ENCODE measurements around the gene SLC26A6. TPM values are rescaled to one million over a fixed set of nuclear protein-coding genes. Genes with fewer than 3 reads are reported as not detected.
A peak's percentile ranks its signal among the peaks of the same experiment; 100 is the strongest.

SLC26A6 gene
- polyA plus RNA-seq, 1 of the 3 experiments (the other 2 are of a cell fraction): 31.9 TPM

- Histone ChIP-seq H3F3A (replicated peaks; ENCODE audit: insufficient read depth) (no peaks in the 10 kb centered on the region), H3K27me3 (ENCODE audit: insufficient read depth) (no peaks in the 10 kb centered on the region), H3K27ac (ENCODE audit: low read depth in 2 of 2, low read length in 1 of 2) (no peak overlapping the region), H3K4me1 (ENCODE audit: control insufficient read depth in 1 of 2, insufficient read depth in 2 of 2, low read depth in 1 of 2, low read length in 1 of 2) (peaks cover 11 to 14% of the 10 kb centered on the region in 2 experiments), H3K9ac (no peak overlapping the region), H4K20me1 (ENCODE audit: insufficient read depth) (0 out of 2 replicates have a peak, but pooled peaks cover 4% of the 10 kb centered on the region), H3K9me3 (no peaks in the 10 kb centered on the region), H3K79me2 (ENCODE audit: insufficient read depth) (peaks cover 9% of the 10 kb centered on the region; the same call in 1 of the 2 replicates), H3K36me3 (replicated peaks in 1 of 2; ENCODE audit: control insufficient read depth in 1 of 2, insufficient read depth in 2 of 2, low read length in 1 of 2) (peaks cover 0 to 40% of the 10 kb centered on the region in 2 experiments), H3K4me2 (no peak overlapping the region), H2AFZ (ENCODE audit: low read depth) (no peak overlapping the region), H3K9me2 (no peaks in the 10 kb centered on the region), H3K4me3 (ENCODE audit: low read depth in 2 of 2, low read length in 1 of 2) (no peak overlapping the region)
- DNase-seq: no peak
- CTCF ChIA-PET: interaction anchor here (0.9 to 1.2 kb wide), 2 partner anchors 14 to 15 kb away, joined by 3 to 5 read pairs; no protein-coding TSS in a partner anchor
- POLR2A ChIA-PET: no interaction called here
- 93% methylated on average over 9 of the region's 24 CpGs for WGBS (ENCODE audit: low lambda C conversion rate)
- TF ChIP-seq RXRA (IDR thresholded peaks at IDR 0.05; ENCODE audit: borderline replicate concordance, low read depth): no peak
- no peak for TF ChIP-seq EZH2phosphoT487 (IDR thresholded peaks at IDR 0.05; ENCODE audit: borderline replicate concordance, low read depth)
- TF ChIP-seq GATA2 (CRISPR knock-in tag; IDR thresholded peaks at IDR 0.05): no peak
- TF ChIP-seq RCOR1 (IDR thresholded peaks at IDR 0.05; ENCODE audit: low read length): no peak
- no peak for TF ChIP-seq JUND (IDR thresholded peaks at IDR 0.05)
Measured at GRCh38 chr3:48678566-48679380, 43.5 kb upstream of the SLC26A6 start.

- Histone ChIP-seq H3K4me3 (ENCODE audit: low read depth in 2 of 2, low read length in 1 of 2) (no peak overlapping the region), H3K27ac (ENCODE audit: low read depth in 2 of 2, low read length in 1 of 2) (no peak overlapping the region), H3K4me2 (no peak overlapping the region), H3K9me3 (no peaks in the 10 kb centered on the region), H3K4me1 (ENCODE audit: control insufficient read depth in 1 of 2, insufficient read depth in 2 of 2, low read depth in 1 of 2, low read length in 1 of 2) (peaks cover 4 to 6% of the 10 kb centered on the region in 2 experiments; a peak in 3 of 4 replicates), H3K79me2 (ENCODE audit: insufficient read depth) (0 out of 2 replicates have a peak, but pooled peaks cover 3% of the 10 kb centered on the region), H3K9ac (no peak overlapping the region), H4K20me1 (ENCODE audit: insufficient read depth) (0 out of 2 replicates have a peak, but pooled peaks cover 4% of the 10 kb centered on the region), H3K9me2 (no peaks in the 10 kb centered on the region), H3K27me3 (ENCODE audit: insufficient read depth) (no peaks in the 10 kb centered on the region), H3F3A (replicated peaks; ENCODE audit: insufficient read depth) (peaks cover 4% of the 10 kb centered on the region), H2AFZ (ENCODE audit: low read depth) (no peak overlapping the region), H3K36me3 (replicated peaks in 1 of 2; ENCODE audit: control insufficient read depth in 1 of 2, insufficient read depth in 2 of 2, low read length in 1 of 2) (peaks cover 0 to 40% of the 10 kb centered on the region in 2 experiments)
- TF ChIP-seq PBX3 (IDR thresholded peaks at IDR 0.05) (peak; percentile 35; the same call in 1 of the 2 replicates), GATA2 (CRISPR knock-in tag; IDR thresholded peaks at IDR 0.05) (no peak), NFIC (IDR thresholded peaks at IDR 0.05; ENCODE audit: borderline replicate concordance) (peak; percentile 39; the same call in 1 of the 2 replicates), EZH2phosphoT487 (IDR thresholded peaks at IDR 0.05; ENCODE audit: borderline replicate concordance, low read depth) (no peak), TCF12 (IDR thresholded peaks at IDR 0.05) (peak; percentile 72), USF1 (IDR thresholded peaks at IDR 0.05; ENCODE audit: borderline replicate concordance, low read depth) (no peak)
- POLR2A ChIA-PET: no interaction called here
- WGBS (ENCODE audit: low lambda C conversion rate): 61% methylated on average over 4 of the region's 4 CpGs
- CTCF ChIA-PET: interaction anchor here (1.2 kb wide), 1 partner anchor 14 kb away, joined by 5 read pairs; no protein-coding TSS in a partner anchor
- DNase-seq: no peak
Measured at GRCh38 chr3:48678056-48678455, 42.8 kb upstream of the SLC26A6 start.

Data from SK-N-SH (cell line).